Measurements from ENCODE around the gene ZNF175.

ZNF175 gene

DNA sequence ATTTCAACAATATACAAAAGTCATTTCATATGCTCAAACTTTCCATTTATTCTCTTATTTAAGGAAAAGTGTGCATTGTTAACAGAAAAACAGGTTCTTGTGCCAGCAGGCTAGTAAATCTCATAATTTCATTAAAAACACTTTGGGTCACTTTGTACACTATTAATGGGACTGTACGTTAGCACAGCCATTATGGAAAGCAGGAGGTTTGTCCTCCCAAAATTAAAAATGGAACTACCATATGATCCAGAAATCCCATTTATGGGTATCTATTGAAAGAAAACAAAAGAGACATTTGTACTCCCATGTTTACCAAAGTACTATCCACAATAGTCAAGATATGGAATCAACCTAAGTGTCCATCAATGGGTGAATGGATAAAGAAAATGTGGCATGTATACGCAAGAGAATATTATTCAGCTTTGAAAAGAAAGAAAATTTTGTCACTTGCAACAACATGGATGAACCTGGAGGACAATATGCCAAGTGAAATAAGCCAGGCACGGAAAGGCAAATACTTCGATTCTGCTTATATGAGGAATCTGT is 31.2 kb upstream of the ZNF175 start:
- DNase-seq, result no peak
- H3K4me1 ChIP-seq (ENCODE audit: control insufficient read depth, insufficient read depth, low read length, poor library complexity, severe bottlenecking), result no peaks in the 10 kb centered on the region
- H3K27me3 ChIP-seq (replicated peaks; ENCODE audit: control insufficient read depth, insufficient read depth, low read length, poor library complexity, severe bottlenecking), result no peaks in the 10 kb centered on the region
- H3K36me3 ChIP-seq (ENCODE audit: control insufficient read depth, insufficient read depth, low read length), result no peaks in the 10 kb centered on the region
- no peaks in the 10 kb centered on the region for H3K9me3 ChIP-seq (ENCODE audit: control insufficient read depth, low read length)
- no peak overlapping the region for H3K27ac ChIP-seq (ENCODE audit: insufficient read depth, low read length, poor library complexity, severe bottlenecking)
- no peak overlapping the region for H3K4me3 ChIP-seq (ENCODE audit: insufficient read depth, low read depth, low read length, poor library complexity, severe bottlenecking)

DNA sequence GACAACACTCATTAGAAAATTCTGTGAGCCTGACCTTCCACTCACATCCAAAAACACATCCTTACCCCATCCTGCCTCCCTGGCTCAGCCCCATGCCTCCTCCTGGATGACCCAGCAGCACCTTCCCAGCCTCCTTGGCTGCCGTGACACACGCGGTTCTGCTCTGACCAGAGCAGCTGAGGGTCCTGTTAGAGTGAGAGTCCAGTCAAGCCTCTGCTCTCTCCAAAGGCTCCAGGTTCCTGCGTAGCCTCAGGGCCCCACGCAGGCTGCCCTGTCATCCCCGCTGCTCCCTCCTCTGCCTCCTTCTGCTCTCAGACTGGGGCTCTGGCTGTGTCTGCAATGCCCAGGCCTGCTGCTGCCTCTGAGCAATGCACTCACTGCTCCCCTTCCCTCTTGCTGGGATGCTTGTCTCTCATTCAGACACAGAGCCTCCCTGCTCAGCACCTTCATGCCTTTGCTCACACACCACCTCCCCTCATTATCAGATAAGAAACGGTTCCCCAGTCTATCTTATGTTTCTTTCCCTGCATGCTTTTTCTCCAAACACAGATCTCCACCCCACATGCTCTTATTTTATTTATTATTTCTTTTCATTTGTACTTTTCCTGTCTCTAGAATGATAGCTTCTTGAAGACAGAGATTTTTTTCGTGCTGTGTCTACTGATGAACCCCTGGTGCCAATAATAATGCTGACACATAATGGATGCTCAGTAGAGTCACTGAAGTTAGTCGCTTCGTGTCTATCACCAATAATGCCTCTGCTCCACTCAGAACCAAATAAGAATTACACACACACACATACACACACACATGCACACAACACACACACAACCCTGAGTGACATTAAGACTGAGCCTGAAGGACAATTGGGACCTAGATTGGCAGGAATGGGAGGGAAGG is 29.4 kb upstream of the ZNF175 start:
- H3K4me1 ChIP-seq (ENCODE audit: control insufficient read depth, insufficient read depth, low read length, poor library complexity, severe bottlenecking), result no peaks in the 10 kb centered on the region
- no peaks in the 10 kb centered on the region for H3K36me3 ChIP-seq (ENCODE audit: control insufficient read depth, insufficient read depth, low read length)
- DNase-seq, result no peak
- H3K9me3 ChIP-seq (ENCODE audit: control insufficient read depth, low read length), result no peaks in the 10 kb centered on the region
- no peak overlapping the region for H3K4me3 ChIP-seq (ENCODE audit: insufficient read depth, low read depth, low read length, poor library complexity, severe bottlenecking)
- no peaks in the 10 kb centered on the region for H3K27me3 ChIP-seq (replicated peaks; ENCODE audit: control insufficient read depth, insufficient read depth, low read length, poor library complexity, severe bottlenecking)
- no peak overlapping the region for H3K27ac ChIP-seq (ENCODE audit: insufficient read depth, low read length, poor library complexity, severe bottlenecking)

DNA sequence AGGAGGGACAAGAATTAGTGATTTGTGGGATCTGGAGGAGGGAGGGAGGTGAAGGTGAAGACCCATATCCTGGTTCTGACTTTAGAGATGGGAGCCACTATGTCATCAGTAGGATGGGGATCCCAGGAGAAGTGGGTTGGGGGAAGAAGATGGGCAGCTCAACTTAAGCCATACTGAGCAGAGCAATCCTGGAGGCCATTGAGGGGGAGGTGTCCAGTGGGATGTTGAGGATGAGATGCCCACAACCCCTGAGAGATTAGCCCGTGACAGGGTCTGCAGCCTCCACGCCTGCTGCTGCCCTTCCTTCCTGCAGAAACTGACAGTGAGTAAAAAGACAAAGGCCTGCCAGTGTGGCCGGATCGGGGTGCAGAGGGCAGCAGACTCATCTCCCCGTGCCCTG is 28.4 kb upstream of the ZNF175 start:
- H3K4me3 ChIP-seq (ENCODE audit: insufficient read depth, low read depth, low read length, poor library complexity, severe bottlenecking), result no peak overlapping the region
- no peak overlapping the region for H3K27ac ChIP-seq (ENCODE audit: insufficient read depth, low read length, poor library complexity, severe bottlenecking)
- H3K9me3 ChIP-seq (ENCODE audit: control insufficient read depth, low read length), result no peaks in the 10 kb centered on the region
- no peaks in the 10 kb centered on the region for H3K36me3 ChIP-seq (ENCODE audit: control insufficient read depth, insufficient read depth, low read length)
- DNase-seq, result no peak
- H3K27me3 ChIP-seq (replicated peaks; ENCODE audit: control insufficient read depth, insufficient read depth, low read length, poor library complexity, severe bottlenecking), result no peaks in the 10 kb centered on the region
- no peaks in the 10 kb centered on the region for H3K4me1 ChIP-seq (ENCODE audit: control insufficient read depth, insufficient read depth, low read length, poor library complexity, severe bottlenecking)

DNA sequence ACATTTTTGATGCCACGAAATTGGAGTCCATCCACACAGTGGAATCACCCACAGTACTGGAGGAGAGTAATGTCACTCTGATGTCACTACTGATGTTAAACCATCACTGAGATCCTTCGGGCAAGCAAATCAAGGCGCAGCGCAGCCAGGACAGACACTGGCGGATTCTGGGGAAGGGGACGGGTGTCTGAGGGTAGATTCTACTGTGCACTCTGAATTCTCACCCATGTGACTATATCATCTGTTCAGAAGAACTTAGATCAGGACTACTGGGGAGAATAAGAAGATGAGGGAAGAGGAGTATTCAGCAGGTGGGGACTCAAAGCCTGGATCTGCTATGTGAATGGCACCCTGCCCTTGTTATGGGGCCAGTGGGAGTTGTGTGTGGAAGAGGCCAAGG is 27.0 kb upstream of the ZNF175 start:
- H3K9me3 ChIP-seq (ENCODE audit: control insufficient read depth, low read length), result no peaks in the 10 kb centered on the region
- no peak overlapping the region for H3K27ac ChIP-seq (ENCODE audit: insufficient read depth, low read length, poor library complexity, severe bottlenecking)
- no peak for DNase-seq
- H3K4me3 ChIP-seq (ENCODE audit: insufficient read depth, low read depth, low read length, poor library complexity, severe bottlenecking), result no peak overlapping the region
- no peaks in the 10 kb centered on the region for H3K27me3 ChIP-seq (replicated peaks; ENCODE audit: control insufficient read depth, insufficient read depth, low read length, poor library complexity, severe bottlenecking)
- no peaks in the 10 kb centered on the region for H3K36me3 ChIP-seq (ENCODE audit: control insufficient read depth, insufficient read depth, low read length)
- no peaks in the 10 kb centered on the region for H3K4me1 ChIP-seq (ENCODE audit: control insufficient read depth, insufficient read depth, low read length, poor library complexity, severe bottlenecking)

DNA sequence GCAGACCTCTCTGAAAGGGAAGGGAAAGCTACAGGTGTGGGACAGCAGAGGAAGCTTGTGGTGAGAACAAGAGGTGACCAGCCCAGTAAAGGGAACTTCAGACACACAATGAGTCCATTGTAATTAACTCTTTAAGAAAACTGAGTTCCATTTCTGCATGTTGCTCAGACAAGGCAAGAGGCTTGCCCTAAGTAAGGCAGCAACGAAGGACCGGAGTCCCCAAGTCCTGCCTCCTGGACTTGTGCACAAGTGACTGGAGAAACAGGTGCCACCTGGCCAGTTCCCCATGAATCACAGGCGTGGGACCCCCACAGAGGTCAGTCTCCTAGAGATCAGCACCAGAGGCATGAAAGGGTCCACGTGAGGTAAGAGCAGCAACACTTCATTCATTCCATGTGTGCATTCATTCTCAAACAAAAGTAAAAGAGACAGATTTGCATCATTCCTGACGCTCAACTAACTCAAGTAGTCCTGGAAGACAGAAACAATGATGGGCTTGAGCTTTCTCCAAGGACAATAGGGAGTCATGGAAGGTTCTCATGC is 24.9 kb upstream of the ZNF175 start:
- Histone ChIP-seq H3K9me3 (ENCODE audit: control insufficient read depth, low read length) (no peaks in the 10 kb centered on the region), H3K27me3 (replicated peaks; ENCODE audit: control insufficient read depth, insufficient read depth, low read length, poor library complexity, severe bottlenecking) (no peaks in the 10 kb centered on the region), H3K4me3 (ENCODE audit: insufficient read depth, low read depth, low read length, poor library complexity, severe bottlenecking) (no peak overlapping the region), H3K36me3 (ENCODE audit: control insufficient read depth, insufficient read depth, low read length) (no peaks in the 10 kb centered on the region), H3K4me1 (ENCODE audit: control insufficient read depth, insufficient read depth, low read length, poor library complexity, severe bottlenecking) (no peaks in the 10 kb centered on the region), H3K27ac (ENCODE audit: insufficient read depth, low read length, poor library complexity, severe bottlenecking) (no peak overlapping the region)
- no peak for DNase-seq

DNA sequence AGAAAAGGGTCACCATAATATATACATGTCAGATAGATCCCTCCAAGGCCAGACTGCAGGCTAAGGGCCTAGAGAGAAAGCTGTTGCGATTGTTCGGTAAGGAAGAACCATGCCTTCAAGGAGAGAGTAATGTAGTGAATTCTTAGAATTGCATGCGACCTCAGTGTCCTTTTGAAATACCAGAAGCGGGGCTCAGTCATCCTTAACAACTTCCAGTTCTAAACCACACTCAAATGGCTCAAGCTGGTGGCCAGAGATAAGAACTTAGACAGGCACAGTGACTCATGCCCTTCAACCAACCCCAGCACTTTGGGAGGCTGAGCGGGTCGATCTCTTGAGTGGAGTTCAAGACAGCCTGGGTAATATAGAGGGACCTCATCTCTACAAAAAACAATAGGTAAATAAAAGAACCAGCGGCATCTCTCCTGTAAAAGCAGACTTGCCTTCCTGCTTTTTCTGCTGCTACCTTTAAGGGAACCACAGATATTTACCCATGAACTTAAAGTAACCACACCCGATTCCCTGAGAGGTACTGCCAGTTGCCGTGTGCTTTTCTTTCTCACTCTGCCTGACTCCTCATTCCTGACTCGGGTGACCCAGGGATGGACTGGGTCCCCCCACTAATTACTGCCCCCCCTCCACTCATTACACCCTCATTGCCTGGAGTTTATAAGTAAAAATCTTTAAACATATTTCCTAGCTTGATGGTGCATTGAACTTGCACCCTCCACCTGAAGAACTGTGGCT is 24.3 kb upstream of the ZNF175 start:
- no peak for DNase-seq
- H3K4me1 ChIP-seq (ENCODE audit: control insufficient read depth, insufficient read depth, low read length, poor library complexity, severe bottlenecking), result no peaks in the 10 kb centered on the region
- no peaks in the 10 kb centered on the region for H3K36me3 ChIP-seq (ENCODE audit: control insufficient read depth, insufficient read depth, low read length)
- H3K4me3 ChIP-seq (ENCODE audit: insufficient read depth, low read depth, low read length, poor library complexity, severe bottlenecking), result no peak overlapping the region
- H3K27ac ChIP-seq (ENCODE audit: insufficient read depth, low read length, poor library complexity, severe bottlenecking), result no peak overlapping the region
- no peaks in the 10 kb centered on the region for H3K27me3 ChIP-seq (replicated peaks; ENCODE audit: control insufficient read depth, insufficient read depth, low read length, poor library complexity, severe bottlenecking)
- H3K9me3 ChIP-seq (ENCODE audit: control insufficient read depth, low read length), result no peaks in the 10 kb centered on the region

DNA sequence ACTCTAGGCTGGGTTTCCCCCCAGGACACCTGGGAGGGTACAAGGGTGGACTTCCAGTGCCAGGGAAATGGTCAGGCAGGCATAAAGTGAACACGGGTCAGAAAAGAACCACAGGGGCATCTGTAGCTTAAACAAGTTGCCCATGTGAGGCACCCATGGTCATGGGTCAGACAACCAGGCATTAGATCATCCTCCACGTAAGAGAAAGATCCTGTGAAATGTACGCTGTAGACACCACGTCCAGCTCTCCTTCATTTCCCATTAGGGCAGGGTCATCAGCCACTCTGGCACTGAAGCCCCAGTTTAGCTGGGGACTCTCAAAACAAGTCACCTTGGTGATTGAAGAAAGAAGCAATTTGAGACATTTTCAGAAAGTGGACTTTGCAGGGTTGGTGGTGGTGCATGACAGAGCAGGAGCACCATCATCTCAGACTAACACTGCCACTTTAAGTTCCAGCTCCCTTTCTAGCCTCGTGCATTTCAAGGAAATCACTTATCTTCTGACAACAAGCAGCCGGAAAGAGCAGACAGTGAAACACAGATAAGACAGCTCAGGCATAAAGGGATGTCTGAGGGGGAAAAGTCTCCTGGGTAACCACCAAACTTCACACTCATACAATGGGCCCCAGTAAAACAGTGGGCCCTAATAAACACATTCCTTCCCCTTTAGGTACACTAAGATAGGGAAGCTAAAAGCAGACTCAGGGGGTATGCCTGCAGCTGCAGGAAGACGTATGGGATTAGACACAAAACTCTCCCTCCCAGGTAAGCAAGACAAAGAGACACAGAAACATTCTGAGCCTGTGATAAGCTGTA is 23.5 kb upstream of the ZNF175 start:
- H3K27me3 ChIP-seq (replicated peaks; ENCODE audit: control insufficient read depth, insufficient read depth, low read length, poor library complexity, severe bottlenecking), result no peaks in the 10 kb centered on the region
- H3K4me1 ChIP-seq (ENCODE audit: control insufficient read depth, insufficient read depth, low read length, poor library complexity, severe bottlenecking), result no peaks in the 10 kb centered on the region
- H3K27ac ChIP-seq (ENCODE audit: insufficient read depth, low read length, poor library complexity, severe bottlenecking), result no peak overlapping the region
- H3K9me3 ChIP-seq (ENCODE audit: control insufficient read depth, low read length), result no peaks in the 10 kb centered on the region
- no peak overlapping the region for H3K4me3 ChIP-seq (ENCODE audit: insufficient read depth, low read depth, low read length, poor library complexity, severe bottlenecking)
- no peaks in the 10 kb centered on the region for H3K36me3 ChIP-seq (ENCODE audit: control insufficient read depth, insufficient read depth, low read length)
- DNase-seq, result no peak

DNA sequence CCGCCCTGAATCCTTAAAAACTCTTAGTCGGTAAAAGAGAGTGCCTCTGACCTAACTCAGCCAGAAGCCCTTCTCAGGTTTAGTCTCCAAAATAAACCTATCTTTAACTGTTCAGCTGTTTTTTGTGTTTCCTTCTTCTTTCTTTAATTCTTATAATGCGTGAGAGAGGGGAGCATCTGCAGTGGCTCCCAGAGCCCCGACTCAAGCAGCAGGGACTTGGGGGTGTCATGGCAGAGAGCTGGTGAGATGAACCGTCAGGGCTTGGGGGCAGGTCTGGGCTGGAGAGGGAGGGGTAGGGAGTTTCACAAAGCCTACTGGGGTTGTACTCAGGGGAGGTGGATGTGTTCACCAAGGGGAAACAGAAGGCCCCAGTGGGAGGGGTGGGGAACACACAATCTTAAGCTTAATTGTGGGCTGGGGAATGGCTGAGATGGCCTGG is 22.9 kb upstream of the ZNF175 start:
- Histone ChIP-seq H3K27ac (ENCODE audit: insufficient read depth, low read length, poor library complexity, severe bottlenecking) (no peak overlapping the region), H3K27me3 (replicated peaks; ENCODE audit: control insufficient read depth, insufficient read depth, low read length, poor library complexity, severe bottlenecking) (no peaks in the 10 kb centered on the region), H3K9me3 (ENCODE audit: control insufficient read depth, low read length) (no peaks in the 10 kb centered on the region), H3K36me3 (ENCODE audit: control insufficient read depth, insufficient read depth, low read length) (no peaks in the 10 kb centered on the region), H3K4me3 (ENCODE audit: insufficient read depth, low read depth, low read length, poor library complexity, severe bottlenecking) (no peak overlapping the region), H3K4me1 (ENCODE audit: control insufficient read depth, insufficient read depth, low read length, poor library complexity, severe bottlenecking) (no peaks in the 10 kb centered on the region)
- DNase-seq, result no peak

DNA sequence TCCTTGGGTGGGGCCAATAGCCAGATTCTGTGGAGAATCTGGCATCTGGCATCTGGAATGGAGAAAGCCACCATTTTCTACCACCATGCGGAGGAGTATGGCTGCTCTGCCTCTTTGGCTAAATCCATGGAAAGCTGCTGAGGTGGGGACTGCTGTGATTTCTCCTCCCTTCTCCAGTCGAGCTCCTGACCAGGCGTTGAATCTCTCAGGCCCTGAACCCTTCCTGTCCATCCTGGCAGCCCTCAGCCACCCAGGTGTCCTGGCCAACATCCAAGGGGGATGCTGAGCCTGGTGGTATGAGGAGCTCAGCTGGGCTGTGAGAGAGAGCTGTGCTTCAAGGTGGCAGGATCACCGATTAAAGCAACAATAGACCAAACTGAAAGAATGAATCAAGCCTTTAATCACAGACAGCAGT is 22.2 kb upstream of the ZNF175 start:
- Histone ChIP-seq H3K27me3 (replicated peaks; ENCODE audit: control insufficient read depth, insufficient read depth, low read length, poor library complexity, severe bottlenecking) (no peaks in the 10 kb centered on the region), H3K27ac (ENCODE audit: insufficient read depth, low read length, poor library complexity, severe bottlenecking) (no peak overlapping the region), H3K4me1 (ENCODE audit: control insufficient read depth, insufficient read depth, low read length, poor library complexity, severe bottlenecking) (no peaks in the 10 kb centered on the region), H3K9me3 (ENCODE audit: control insufficient read depth, low read length) (no peaks in the 10 kb centered on the region), H3K36me3 (ENCODE audit: control insufficient read depth, insufficient read depth, low read length) (no peaks in the 10 kb centered on the region), H3K4me3 (ENCODE audit: insufficient read depth, low read depth, low read length, poor library complexity, severe bottlenecking) (no peak overlapping the region)
- DNase-seq, result no peak
